Bladder microvascular endothelial cell (primary cell): ENCODE data around the gene ARHGAP35. TPM values are rescaled to one million over a fixed set of nuclear protein-coding genes. Genes with fewer than 3 reads are reported as not detected.

ENCODE experiments used
- total RNA-seq: library from RNA; depleted of rRNA; stranded (reverse); fragments of >200 nt; gene quantifications from 2 replicates; pipeline ENCODE4 v1.2.3, GENCODE V29; 2014

The ARHGAP35 gene
- total RNA-seq, result 18.5 and 33.6 TPM in 2 replicates

DNA sequence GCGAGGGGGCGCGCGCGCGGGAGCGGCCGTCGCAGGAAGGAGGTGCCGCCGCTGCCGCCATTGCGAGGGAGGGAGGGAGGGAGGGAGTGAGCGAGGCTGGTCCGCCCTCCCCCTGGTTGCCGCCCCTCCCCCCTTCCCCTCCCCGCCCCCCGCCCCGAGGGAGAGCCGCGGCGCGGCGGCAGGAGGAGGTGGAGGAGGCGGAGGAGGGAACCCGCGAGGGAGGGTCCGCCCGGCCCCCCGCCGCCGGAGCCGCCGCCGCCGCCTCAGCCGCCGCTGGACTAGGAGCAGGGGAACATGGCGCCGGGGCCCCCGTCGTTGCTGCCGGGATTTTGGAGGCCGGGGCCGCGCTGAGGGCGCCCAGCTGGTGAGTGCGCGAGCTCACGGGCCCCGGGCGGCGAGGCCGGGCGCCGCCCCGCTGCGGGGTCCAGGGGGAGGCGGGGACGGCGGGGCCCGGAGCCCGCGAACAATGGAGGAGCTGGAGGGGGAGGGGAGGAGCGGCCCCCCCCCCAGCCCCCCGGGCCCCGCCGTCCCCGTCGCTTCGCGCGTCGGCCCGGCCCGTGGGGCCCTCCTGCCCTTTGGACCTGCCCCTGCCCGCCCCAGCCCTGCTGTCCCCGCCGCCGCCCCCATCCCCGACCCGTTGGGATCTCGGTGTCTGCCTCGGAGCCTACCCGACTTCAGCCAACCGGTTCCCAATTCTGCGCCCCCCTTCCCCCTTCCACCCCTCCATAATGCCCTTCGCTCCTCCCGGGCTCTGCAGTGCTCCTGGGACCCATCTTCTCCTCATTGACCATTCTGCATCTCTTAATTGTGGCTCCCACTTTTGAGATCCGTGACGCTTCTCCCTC is at the start of gene ARHGAP35:
Gene ARHGAP35, plus strand, starts transcription at position 152 of the 845 bp plus-strand sequence. CDS start 57,679 bp downstream, outside the sequence.

DNA sequence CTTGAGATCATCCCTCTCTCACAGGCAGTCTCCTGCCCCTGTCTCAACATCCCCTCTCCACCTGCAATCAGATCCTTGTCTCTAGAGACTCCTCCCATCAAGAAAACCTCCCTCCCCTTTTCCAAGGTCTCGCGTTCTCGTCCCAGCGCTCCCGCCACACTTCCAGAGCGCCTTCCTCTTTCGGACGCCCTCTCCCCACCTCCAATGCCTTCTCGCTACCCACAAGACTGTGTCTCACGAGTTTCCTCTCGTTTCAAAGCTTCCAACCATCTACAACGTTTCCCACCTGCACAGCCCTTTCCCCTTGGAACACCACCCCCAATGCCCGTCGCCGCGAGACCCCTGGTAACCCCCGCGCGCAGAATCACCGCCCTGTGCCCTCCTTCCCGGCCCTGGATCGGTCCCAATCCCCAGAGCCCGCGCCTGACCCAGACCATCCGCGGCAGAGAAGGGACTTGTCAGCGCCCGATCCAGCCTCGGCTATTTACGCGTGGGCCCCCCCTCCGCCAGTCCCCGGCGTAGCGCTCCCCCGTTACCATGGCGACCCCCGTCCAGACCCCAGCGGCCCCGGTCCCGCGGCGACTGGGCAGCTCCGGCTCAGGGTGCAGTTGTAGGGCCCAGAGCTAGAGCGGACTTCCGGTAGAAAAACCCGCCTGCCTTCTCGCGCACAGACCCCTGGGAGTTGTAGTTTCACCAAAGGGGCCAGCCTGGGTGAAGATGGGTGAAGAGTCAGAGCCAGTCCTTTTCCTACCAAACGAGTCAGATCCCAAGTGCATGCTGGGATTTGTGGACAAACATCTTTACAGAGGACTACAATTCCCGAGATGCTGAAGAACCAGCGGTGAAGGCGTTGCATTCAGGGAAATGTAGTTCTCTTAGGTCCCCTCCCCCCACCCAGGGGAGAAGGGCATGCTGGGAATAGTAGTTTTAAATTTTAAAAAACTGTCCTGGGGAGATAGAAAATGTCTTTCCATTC is 10.3 kb upstream of the ARHGAP35 start, which contains the start of gene AP2S1:
Gene AP2S1, minus strand, starts transcription at position 619 of the 976 bp plus-strand sequence. Its CDS starts 80 bp downstream, at position 539.

Other genes with a start within 250 kb of the ARHGAP35 start
- 0.06 and 0.16 TPM in 2 replicates for gene PTGIR, start 235.9 kb upstream of the ARHGAP35 start, total RNA-seq
- not detected in 2 replicates for gene GNG8, start 224.8 kb upstream of the ARHGAP35 start, total RNA-seq
- 0.13 and 0.16 TPM in 2 replicates for gene DACT3, start 199.8 kb upstream of the ARHGAP35 start, total RNA-seq
- 50.5 and 104 TPM in 2 replicates for gene PRKD2, start 143.9 kb upstream of the ARHGAP35 start, total RNA-seq
- gene FKRP, start 114.9 kb upstream of the ARHGAP35 start, total RNA-seq, result 10.0 and 17.2 TPM in 2 replicates
- gene STRN4, start 114.5 kb upstream of the ARHGAP35 start, total RNA-seq, result 65.2 and 128 TPM in 2 replicates
- 41.0 and 55.0 TPM in 2 replicates for gene SLC1A5, start 72.4 kb upstream of the ARHGAP35 start, total RNA-seq
- 105 and 160 TPM in 2 replicates for gene AP2S1, start 10.2 kb upstream of the ARHGAP35 start, total RNA-seq
- under 0.01 TPM in 1 of 2 replicates, not detected in the other for gene NPAS1, start 158.8 kb downstream of the ARHGAP35 start, total RNA-seq
- 15.8 and 30.4 TPM in 2 replicates for gene TMEM160, start 187.6 kb downstream of the ARHGAP35 start, total RNA-seq